Naive B cell (primary cell): ENCODE results near the gene PITX1. TPM values are rescaled to one million over a fixed set of nuclear protein-coding genes. Genes with fewer than 3 reads are reported as not detected.

ENCODE experiments used
- ATAC-seq, 2 donors: fragments of 150-1000 bp; cut with Tn5 transposase; 2 replicates each; pipeline ENCODE4 v1.10.0; 2021; ENCODE audit warnings: low read depth in 2 of 2, mild to moderate bottlenecking in 2 of 2, moderate library complexity in 2 of 2
- DNase-seq: peaks from one replicate; pipeline ENCODE4 v3.0.0; 2022
- H3K27ac Mint-ChIP-seq, 6 donors: one replicate each; pipeline ENCODE4 v1.8.0; 2020 to 2022; ENCODE audit warnings: mild to moderate bottlenecking in 6 of 6, mixed read lengths in 6 of 6, moderate library complexity in 5 of 6, inconsistent platforms in 2 of 6
- H3K27me3 Mint-ChIP-seq, 3 donors: one replicate each; pipeline ENCODE4 v1.8.0; 2021 to 2022; ENCODE audit warnings: mixed read lengths in 3 of 3, mild to moderate bottlenecking in 1 of 3
- H3K36me3 Mint-ChIP-seq, 2 donors: one replicate each; pipeline ENCODE4 v1.8.0; 2020 to 2022; ENCODE audit warnings: mixed read lengths in 2 of 2, inconsistent platforms in 1 of 2, mild to moderate bottlenecking in 1 of 2
- H3K4me1 Mint-ChIP-seq, 3 donors: one replicate each; pipeline ENCODE4 v1.8.0; 2020 to 2022; ENCODE audit warnings: mixed read lengths in 3 of 3, inconsistent platforms in 1 of 3, mild to moderate bottlenecking in 1 of 3, moderate library complexity in 1 of 3
- H3K4me3 Mint-ChIP-seq, 8 donors: one replicate each; pipeline ENCODE4 v1.8.0; 2020 to 2022; ENCODE audit warnings: mild to moderate bottlenecking in 8 of 8, mixed read lengths in 8 of 8, moderate library complexity in 8 of 8, inconsistent platforms in 2 of 8
- H3K9me3 Mint-ChIP-seq, 7 donors: one replicate each; pipeline ENCODE4 v1.8.0; 2020 to 2022; ENCODE audit warnings: mixed read lengths in 7 of 7, mild to moderate bottlenecking in 5 of 7, inconsistent platforms in 2 of 7, moderate library complexity in 1 of 7
- polyA plus RNA-seq, 6 donors: library from polyadenylated mRNA; unstranded; fragments of 300-500 nt; fragmentation: Illumina TruSeq; gene quantifications; one replicate each; pipeline ENCODE4 v1.2.3, GENCODE V29; 2021; ENCODE audit warnings: low read depth in 6 of 6

PITX1 gene
- polyA plus RNA-seq, 6 donors from 2014 or later, result not detected

DNA sequence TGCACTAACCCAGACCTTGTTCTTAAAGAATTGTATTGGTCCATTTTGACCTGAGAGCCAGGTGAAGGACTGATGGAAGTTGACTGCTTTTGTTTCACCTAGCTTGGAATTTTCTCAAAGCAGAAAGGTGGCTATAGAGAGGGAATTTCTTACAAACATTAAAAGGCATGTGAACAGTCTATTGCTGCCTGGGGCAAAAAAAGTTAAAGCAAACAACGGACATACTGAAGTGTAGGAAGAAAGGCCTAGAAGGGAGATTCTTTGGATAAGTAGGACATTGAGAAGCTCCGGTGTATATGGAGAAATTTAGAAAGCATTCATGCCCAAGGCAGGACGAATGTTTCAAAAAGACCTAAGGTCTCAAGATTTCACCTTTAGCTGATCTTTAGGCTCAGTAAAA is 54.6 kb downstream of the PITX1 start:
- Mint-ChIP-seq H3K9me3 (peaks cover 22 to 78% (median 54%) of the 10 kb centered on the region in 7 donors), H3K4me1 (no peaks in the 10 kb centered on the region), H3K4me3 (no peak overlapping the region), H3K36me3 (peaks cover 36 to 58% of the 10 kb centered on the region in 2 donors), H3K27ac (no peak overlapping the region), H3K27me3 (peaks cover 0 to 12% (median 4%) of the 10 kb centered on the region in 3 donors)
- no peak for DNase-seq
- ATAC-seq, result no peak

Other genes with a start within 250 kb of the PITX1 start
- gene C5orf24, start 188.3 kb downstream of the PITX1 start, polyA plus RNA-seq, result 10 to 100 TPM in 5 of 6 donors, 1 to 10 TPM in 1; 5.7 to 15.3 (median 12.0) TPM
- gene TXNDC15, start 159.9 kb downstream of the PITX1 start, polyA plus RNA-seq, result 10 to 100 TPM in 2 of 6 donors, 1 to 10 TPM in 4; 6.7 to 14.8 (median 9.1) TPM
- 10 to 100 TPM in 5 of 6 donors, 1 to 10 TPM in 1; 9.5 to 15.5 (median 12.7) TPM for gene PCBD2, start 129.1 kb downstream of the PITX1 start, polyA plus RNA-seq
- 1 to 10 TPM in 1 of 6 donors, under 1 TPM in 3, not detected in 2; 0.31 to 1.1 (median 0.43) TPM for gene CATSPER3, start 66.3 kb downstream of the PITX1 start, polyA plus RNA-seq